ENCODE measurements around the gene GPR156. TPM values are rescaled to one million over a fixed set of nuclear protein-coding genes. Genes with fewer than 3 reads are reported as not detected.

The GPR156 gene
- total and polyA plus RNA-seq, 9 of the 15 experiments (the other 6 are each of a cell fraction or from before 2014, with no cell fraction given): 0.07 to 0.14 (median 0.12) TPM; not detected in 5

GRCh38 chr3:120171134-120171873 lies 113.7 kb downstream of the GPR156 start:
- Histone ChIP-seq H3K4me2 (ENCODE audit: insufficient read depth, low read length) (no peak overlapping the region), H3K9me1 (ENCODE audit: control insufficient read depth, insufficient read depth, low read length) (no peaks in the 10 kb centered on the region), H3K79me2 (ENCODE audit: control insufficient read depth, insufficient read depth, low read length) (no peaks in the 10 kb centered on the region), H4K20me1 (replicated peaks; ENCODE audit: control insufficient read depth, insufficient read depth, low read length) (no peaks in the 10 kb centered on the region), H3K9me3 (replicated peaks; ENCODE audit: control insufficient read depth, insufficient read depth, low read depth, low read length) (no peaks in the 10 kb centered on the region), H3K27me3 (ENCODE audit: control insufficient read depth in 2 of 2, insufficient read depth in 2 of 2, low read length in 2 of 2) (peaks cover 4 to 33% of the 10 kb centered on the region in 2 experiments; a peak in 4 of 5 replicates), H3K36me3 (ENCODE audit: control insufficient read depth, insufficient read depth, low read length) (no peaks in the 10 kb centered on the region), H2AFZ (ENCODE audit: low read depth, low read length) (no peak overlapping the region), H3K27ac (ENCODE audit: extremely low read depth, low read depth, low read length) (no peak overlapping the region), H3K4me3 (no peak overlapping the region), H3K9ac (ENCODE audit: insufficient read depth in 1 of 2, low read depth in 2 of 2, low read length in 2 of 2) (no peak overlapping the region), H3K4me1 (replicated peaks in 1 of 2; ENCODE audit: control insufficient read depth in 2 of 2, insufficient read depth in 2 of 2, low read length in 2 of 2) (no peaks in the 10 kb centered on the region)
- no peak for FAIRE-seq
- intact Hi-C loops (cut with micrococcal nuclease) (no loop called here), in situ Hi-C loops (cut with MboI) (no loop called here)
- DNase-seq (ENCODE audit: extremely low read depth in 1 of 4, low spot score in 3 of 4): no peak
- BruUV-seq (replicated peaks): no TSS peak
- ChIA-PET CTCF (ENCODE audit: low intra/inter-chr PET ratio) (no interaction called here), POLR2A (no interaction called here)
- WGBS (ENCODE audit: insufficient coverage, low coverage, missing lambda C conversion rate): 0% methylated on average over 8 of the region's 8 CpGs
- ATAC-seq: no peak
- TF ChIP-seq THAP7 (CRISPR knock-in tag; IDR thresholded peaks at IDR 0.05) (no peak), PPARD (CRISPR knock-in tag; IDR thresholded peaks at IDR 0.05) (no peak), KDM5B (IDR thresholded peaks at IDR 0.05; ENCODE audit: insufficient replicate concordance, low read depth, low read length) (no peak), TSC22D4 (tag; IDR thresholded peaks at IDR 0.05) (no peak), NR2C2 (CRISPR knock-in tag; IDR thresholded peaks at IDR 0.05) (no peak), NR2C2 (tag; IDR thresholded peaks at IDR 0.05) (no peak), SAFB2 (IDR thresholded peaks at IDR 0.05; ENCODE audit: borderline replicate concordance, low read depth, low read length, severe bottlenecking) (no peak), E4F1 (CRISPR knock-in tag; IDR thresholded peaks at IDR 0.05; ENCODE audit: borderline replicate concordance) (no peak), CTCFL (IDR thresholded peaks at IDR 0.05; ENCODE audit: borderline replicate concordance, insufficient read depth, low read depth, low read length, poor library complexity, severe bottlenecking) (no peak), ZKSCAN3 (CRISPR knock-in tag; IDR thresholded peaks at IDR 0.05) (no peak), NCOA4 (IDR thresholded peaks at IDR 0.05; ENCODE audit: partially characterized antibody) (no peak), HDAC2 (IDR thresholded peaks at IDR 0.05) (no peak), ZBTB17 (CRISPR knock-in tag; IDR thresholded peaks at IDR 0.05) (no peak), ZNF696 (CRISPR knock-in tag; conservative IDR thresholded peaks at IDR 0.05) (no peak), MEF2A (IDR thresholded peaks at IDR 0.05; ENCODE audit: control insufficient read depth, low read depth, low read length) (no peak), ZNF277 (CRISPR knock-in tag; IDR thresholded peaks at IDR 0.05; ENCODE audit: borderline replicate concordance) (no peak)

Data from K562 (cell line).